ENCODE results near the gene PRCP. TPM values are rescaled to one million over a fixed set of nuclear protein-coding genes. Genes with fewer than 3 reads are reported as not detected.
"Not testable (repeated sequence)": the region's sequence is repeated elsewhere in the genome, so short reads cannot be mapped to it uniquely, and the experiment has no call there.

Gene PRCP
- total RNA-seq, 2 experiments from 2014 or later = 22.1 to 22.5 TPM

- ChIA-PET CTCF (interaction anchor here (1.1 kb wide), 1 partner anchor 13 kb away, joined by 5 read pairs; no protein-coding TSS in a partner anchor), POLR2A (no interaction called here)
- Mint-ChIP-seq H3K36me3 (ENCODE audit: low read depth) (peaks cover 33% of the 10 kb centered on the region), H3K9me3 (no peaks in the 10 kb centered on the region), H3K27me3 (no peaks in the 10 kb centered on the region), H3K4me1 (peaks cover 23% of the 10 kb centered on the region), H3K27ac (no peak overlapping the region), H3K4me3 (no peak overlapping the region)
- no peak for DNase-seq
Observed at GRCh38 chr11:82929121-82929520, 28.9 kb upstream of the PRCP start.

GRCh38 chr11:82927264-82927880 is 27.1 kb upstream of the PRCP start:
- ChIA-PET CTCF (interaction anchor here (0.6 to 1.8 kb wide), 7 partner anchors 7 to 322 kb away, joined by 3 to 6 read pairs (median 3); partner anchors contain the start of gene PRCP), POLR2A (no interaction called here)
- H3K27me3 Mint-ChIP-seq = no peaks in the 10 kb centered on the region
- H3K4me1 Mint-ChIP-seq = peaks cover 25% of the 10 kb centered on the region
- no peak overlapping the region for H3K27ac Mint-ChIP-seq
- H3K36me3 Mint-ChIP-seq (ENCODE audit: low read depth) = peaks cover 29% of the 10 kb centered on the region
- peak; percentile 66 for DNase-seq
- H3K9me3 Mint-ChIP-seq = no peaks in the 10 kb centered on the region
- no peak overlapping the region for H3K4me3 Mint-ChIP-seq

GRCh38 chr11:82924522-82925224 is 24.4 kb upstream of the PRCP start:
- no peak for DNase-seq
- H3K36me3 Mint-ChIP-seq (ENCODE audit: low read depth) = peaks cover 35% of the 10 kb centered on the region
- no peaks in the 10 kb centered on the region for H3K27me3 Mint-ChIP-seq
- H3K4me3 Mint-ChIP-seq = no peak overlapping the region
- H3K27ac Mint-ChIP-seq = no peak overlapping the region
- peaks cover 2% of the 10 kb centered on the region for H3K9me3 Mint-ChIP-seq
- ChIA-PET POLR2A (interaction anchor here (0.6 kb wide), 2 partner anchors 148 to 243 kb away, joined by 3 to 8 read pairs; no protein-coding TSS in a partner anchor), CTCF (interaction anchor here (0.6 kb wide), 1 partner anchor 537 kb away, joined by 3 read pairs; no protein-coding TSS in a partner anchor)
- H3K4me1 Mint-ChIP-seq = peaks cover 43% of the 10 kb centered on the region

GRCh38 chr11:82922396-82923173 is 22.4 kb upstream of the PRCP start:
- H3K27ac Mint-ChIP-seq = peak overlapping the region; percentile 73
- H3K27me3 Mint-ChIP-seq, H3K4me3 Mint-ChIP-seq, POLR2A ChIA-PET, CTCF ChIA-PET, DNase-seq: not testable (repeated sequence)
- H3K9me3 Mint-ChIP-seq = peaks cover 11% of the 10 kb centered on the region
- H3K36me3 Mint-ChIP-seq (ENCODE audit: low read depth) = peaks cover 54% of the 10 kb centered on the region
- H3K4me1 Mint-ChIP-seq = peaks cover 54% of the 10 kb centered on the region

- Mint-ChIP-seq H3K4me3 (peak overlapping the region; percentile 58), H3K4me1 (peaks cover 49% of the 10 kb centered on the region), H3K27ac (peak overlapping the region; percentile 94), H3K36me3 (ENCODE audit: low read depth) (peaks cover 70% of the 10 kb centered on the region), H3K9me3 (peaks cover 11% of the 10 kb centered on the region)
- H3K27me3 Mint-ChIP-seq, POLR2A ChIA-PET: not testable (repeated sequence)
- peak; percentile 39 for DNase-seq
- CTCF ChIA-PET = interaction anchor here (0.8 to 1.5 kb wide), 4 partner anchors 10 to 373 kb away, joined by 3 to 6 read pairs (median 4); partner anchors contain the start of gene PRCP
Observed at GRCh38 chr11:82920227-82920626, 20.0 kb upstream of the PRCP start.

- CTCF ChIA-PET = interaction anchor here (0.8 to 1.5 kb wide), 3 partner anchors 9 to 373 kb away, joined by 3 to 6 read pairs (median 4); partner anchors contain the start of gene PRCP
- POLR2A ChIA-PET, DNase-seq, H3K27me3 Mint-ChIP-seq: not testable (repeated sequence)
- Mint-ChIP-seq H3K27ac (peak overlapping the region; percentile 94), H3K9me3 (peaks cover 11% of the 10 kb centered on the region), H3K4me1 (peaks cover 48% of the 10 kb centered on the region), H3K36me3 (ENCODE audit: low read depth) (peaks cover 74% of the 10 kb centered on the region), H3K4me3 (peak overlapping the region; percentile 58)
Observed at GRCh38 chr11:82919786-82920185, 19.6 kb upstream of the PRCP start.

- H3K27me3 Mint-ChIP-seq = no peaks in the 10 kb centered on the region
- peaks cover 19% of the 10 kb centered on the region for H3K36me3 Mint-ChIP-seq (ENCODE audit: low read depth)
- no peak for DNase-seq
- peaks cover 35% of the 10 kb centered on the region for H3K4me1 Mint-ChIP-seq
- H3K9me3 Mint-ChIP-seq = peaks cover 8% of the 10 kb centered on the region
- POLR2A ChIA-PET = interaction anchor here (1.0 kb wide), 1 partner anchor 154 kb away, joined by 3 read pairs; no protein-coding TSS in a partner anchor
- no peak overlapping the region for H3K27ac Mint-ChIP-seq
- no peak overlapping the region for H3K4me3 Mint-ChIP-seq
- CTCF ChIA-PET = no interaction called here
Observed at GRCh38 chr11:82909015-82909640, 8.9 kb upstream of the PRCP start.

- H3K4me3 Mint-ChIP-seq = no peak overlapping the region
- H3K27ac Mint-ChIP-seq = no peak overlapping the region
- POLR2A ChIA-PET = interaction anchor here (1.0 kb wide), 1 partner anchor 155 kb away, joined by 3 read pairs; no protein-coding TSS in a partner anchor
- H3K36me3 Mint-ChIP-seq (ENCODE audit: low read depth) = peaks cover 19% of the 10 kb centered on the region
- CTCF ChIA-PET = no interaction called here
- no peak for DNase-seq
- H3K4me1 Mint-ChIP-seq = peaks cover 40% of the 10 kb centered on the region
- peaks cover 8% of the 10 kb centered on the region for H3K9me3 Mint-ChIP-seq
- H3K27me3 Mint-ChIP-seq = no peaks in the 10 kb centered on the region
Observed at GRCh38 chr11:82908311-82908710, 8.1 kb upstream of the PRCP start.

- Mint-ChIP-seq H3K4me3 (no peak overlapping the region), H3K27ac (no peak overlapping the region), H3K4me1 (peaks cover 49% of the 10 kb centered on the region), H3K36me3 (ENCODE audit: low read depth) (peaks cover 14% of the 10 kb centered on the region), H3K27me3 (no peaks in the 10 kb centered on the region), H3K9me3 (peaks cover 8% of the 10 kb centered on the region)
- CTCF ChIA-PET = no interaction called here
- no peak for DNase-seq
- POLR2A ChIA-PET = no interaction called here
Observed at GRCh38 chr11:82907371-82907770, 7.1 kb upstream of the PRCP start.

GRCh38 chr11:82906931-82907330 is 6.7 kb upstream of the PRCP start:
- H3K36me3 Mint-ChIP-seq (ENCODE audit: low read depth) = peaks cover 13% of the 10 kb centered on the region
- no peak overlapping the region for H3K4me3 Mint-ChIP-seq
- ChIA-PET POLR2A (no interaction called here), CTCF (no interaction called here)
- peaks cover 53% of the 10 kb centered on the region for H3K4me1 Mint-ChIP-seq
- H3K27me3 Mint-ChIP-seq = no peaks in the 10 kb centered on the region
- no peak for DNase-seq
- H3K9me3 Mint-ChIP-seq = peaks cover 6% of the 10 kb centered on the region
- H3K27ac Mint-ChIP-seq = no peak overlapping the region

- POLR2A ChIA-PET = no interaction called here
- CTCF ChIA-PET = no interaction called here
Observed at GRCh38 chr11:82906236-82906635, 6.0 kb upstream of the PRCP start.

GRCh38 chr11:82903843-82904586 is 3.8 kb upstream of the PRCP start:
- no peaks in the 10 kb centered on the region for H3K9me3 Mint-ChIP-seq
- H3K36me3 Mint-ChIP-seq (ENCODE audit: low read depth) = no peaks in the 10 kb centered on the region
- DNase-seq = no peak
- H3K4me3 Mint-ChIP-seq = no peak overlapping the region
- H3K27ac Mint-ChIP-seq = no peak overlapping the region
- no peaks in the 10 kb centered on the region for H3K27me3 Mint-ChIP-seq
- POLR2A ChIA-PET = no interaction called here
- peaks cover 56% of the 10 kb centered on the region for H3K4me1 Mint-ChIP-seq
- CTCF ChIA-PET = interaction anchor here (0.6 kb wide), 1 partner anchor 319 kb away, joined by 3 read pairs; no protein-coding TSS in a partner anchor

More at GRCh38 chr11:82906236-82906635, 6.0 kb upstream of the PRCP start:
- H3K4me1 Mint-ChIP-seq = peaks cover 52% of the 10 kb centered on the region
- peaks cover 6% of the 10 kb centered on the region for H3K36me3 Mint-ChIP-seq (ENCODE audit: low read depth)
- H3K4me3 Mint-ChIP-seq = no peak overlapping the region
- no peak overlapping the region for H3K27ac Mint-ChIP-seq
- H3K9me3 Mint-ChIP-seq = no peaks in the 10 kb centered on the region
- DNase-seq = no peak
- H3K27me3 Mint-ChIP-seq = no peaks in the 10 kb centered on the region
